Measurements from ENCODE around the gene RAPGEF4. TPM values are rescaled to one million over a fixed set of nuclear protein-coding genes. Genes with fewer than 3 reads are reported as not detected.

RAPGEF4 gene
- total and polyA plus RNA-seq, 12 donors: 1.2 to 11.2 (median 7.9) TPM

GRCh38 chr2:172991031-172991430 is 255.4 kb downstream of the RAPGEF4 start:
- H3K36me3 ChIP-seq: peaks cover 0 to 42% (median 0%) of the 10 kb centered on the region in 9 donors
- no peaks in the 10 kb centered on the region for H3K27me3 ChIP-seq
- no peaks in the 10 kb centered on the region for H3K9me3 ChIP-seq
- no peak overlapping the region for H3K4me3 ChIP-seq
- no peak for DNase-seq
- no peak for ATAC-seq
- H3K27ac ChIP-seq: no peak overlapping the region
- H3K4me1 ChIP-seq: peaks cover 0 to 20% (median 11%) of the 10 kb centered on the region in 9 donors
- 89 to 90% methylated on average over 7 of the region's 7 CpGs for WGBS, 2 donors
- no peak for TF ChIP-seq CTCF (IDR thresholded peaks at IDR 0.05)
- intact Hi-C loops (cut with DNase I): no loop called here

DNA sequence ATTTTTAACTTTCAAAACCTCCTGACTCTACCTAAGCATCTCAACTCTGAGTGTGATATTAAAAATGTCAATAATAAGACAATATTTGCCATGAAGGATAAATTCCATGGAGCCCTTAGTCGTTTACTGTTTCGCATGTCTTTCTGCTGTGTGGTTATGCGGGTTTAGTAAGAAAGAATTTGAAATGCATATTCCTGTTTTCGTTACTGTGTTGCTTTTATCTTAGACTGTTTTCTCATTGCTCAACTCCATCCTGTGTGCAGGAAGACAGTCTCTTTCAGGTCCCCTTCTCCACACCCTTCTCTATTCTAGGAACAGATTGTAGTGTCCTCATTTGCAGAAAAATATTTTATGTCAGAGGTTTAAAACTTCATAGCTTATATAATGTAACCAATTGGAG is 257.5 kb downstream of the RAPGEF4 start:
- DNase-seq (no peak), ATAC-seq (no peak)
- intact Hi-C loops (cut with DNase I): no loop called here
- Histone ChIP-seq H3K4me3 (no peak overlapping the region), H3K27ac (no peak overlapping the region), H3K4me1 (peaks cover 0 to 20% (median 9%) of the 10 kb centered on the region in 9 donors), H3K36me3 (peaks cover 0 to 55% (median 0%) of the 10 kb centered on the region in 9 donors), H3K9me3 (no peaks in the 10 kb centered on the region), H3K27me3 (no peaks in the 10 kb centered on the region)
- TF ChIP-seq CTCF (IDR thresholded peaks at IDR 0.05): no peak
- WGBS, 2 donors: 90% methylated on average over 4 of the region's 4 CpGs

DNA sequence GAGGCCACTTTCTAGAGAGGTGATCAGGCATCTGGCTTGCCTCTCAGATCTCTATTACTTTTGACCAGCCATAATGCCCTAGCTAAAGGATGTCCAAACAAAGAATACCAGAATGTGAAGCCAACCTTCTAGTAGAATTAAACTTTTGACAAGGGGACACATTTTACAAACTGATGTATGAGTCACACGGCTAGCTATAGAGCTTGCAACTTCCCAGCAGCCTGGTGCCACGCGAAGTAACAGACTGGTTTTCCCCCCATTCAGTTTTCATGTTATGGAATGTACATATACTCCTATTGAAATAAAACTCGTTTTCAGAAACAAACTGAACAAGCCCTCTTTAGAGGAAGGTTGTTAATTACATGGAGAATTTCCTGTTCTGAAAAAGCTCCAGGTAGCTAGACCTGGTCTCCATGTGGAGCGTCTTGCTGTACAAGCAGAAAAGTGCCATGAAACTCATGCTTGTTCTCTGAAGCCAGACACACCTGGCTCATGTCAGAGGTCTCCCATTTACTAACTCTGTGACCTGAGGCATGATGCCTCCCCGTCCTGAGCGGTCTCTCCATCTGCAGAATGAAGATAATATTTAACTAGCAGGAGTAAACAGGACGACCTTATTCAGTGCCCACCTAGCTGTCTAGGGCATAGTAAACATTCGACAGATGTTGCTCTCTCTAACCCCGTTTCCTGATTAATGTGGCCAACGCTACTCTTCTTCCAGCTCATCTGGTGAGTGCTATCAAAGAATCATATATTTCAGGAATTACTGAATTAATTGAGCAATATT is 258.5 kb downstream of the RAPGEF4 start:
- no peak for DNase-seq
- WGBS, 2 donors: 89 to 91% methylated on average over 11 of the region's 11 CpGs

GRCh38 chr2:172994864-172995263 is 259.2 kb downstream of the RAPGEF4 start:
- Histone ChIP-seq H3K36me3 (peaks cover 0 to 38% (median 0%) of the 10 kb centered on the region in 9 donors), H3K4me1 (peaks cover 0 to 31% (median 17%) of the 10 kb centered on the region in 9 donors), H3K4me3 (no peak overlapping the region), H3K27ac (no peak overlapping the region), H3K27me3 (no peaks in the 10 kb centered on the region), H3K9me3 (no peaks in the 10 kb centered on the region)
- ATAC-seq: no peak
- TF ChIP-seq CTCF (IDR thresholded peaks at IDR 0.05): no peak
- intact Hi-C loops (cut with DNase I): no loop called here
- no peak for DNase-seq
- 85 to 99% methylated on average over 2 of the region's 2 CpGs for WGBS, 2 donors

More for the DNA sequence above, 258.5 kb downstream of the RAPGEF4 start:
- no peak overlapping the region for H3K27ac ChIP-seq
- peaks cover 0 to 23% (median 14%) of the 10 kb centered on the region in 9 donors for H3K4me1 ChIP-seq
- H3K36me3 ChIP-seq: peaks cover 0 to 45% (median 0%) of the 10 kb centered on the region in 9 donors
- H3K27me3 ChIP-seq: no peaks in the 10 kb centered on the region
- ATAC-seq: no peak
- intact Hi-C loops (cut with DNase I): no loop called here
- no peaks in the 10 kb centered on the region for H3K9me3 ChIP-seq
- H3K4me3 ChIP-seq: no peak overlapping the region
- no peak for TF ChIP-seq CTCF (IDR thresholded peaks at IDR 0.05)
